GM19239 (cell line): Measurements from ENCODE around the gene CTBP2.

Source experiments
- DNase-seq: peaks from one replicate; pipeline ENCODE4 v3.0.0; 2011; ENCODE audit warnings: low spot score; ENCODE audit not compliant: insufficient read length
- FAIRE-seq: peaks from 2 replicates; lab custom pipeline; 2011; peaks lifted over from hg19 to GRCh38; lab: Jason Lieb, UNC

CTBP2 gene

DNA sequence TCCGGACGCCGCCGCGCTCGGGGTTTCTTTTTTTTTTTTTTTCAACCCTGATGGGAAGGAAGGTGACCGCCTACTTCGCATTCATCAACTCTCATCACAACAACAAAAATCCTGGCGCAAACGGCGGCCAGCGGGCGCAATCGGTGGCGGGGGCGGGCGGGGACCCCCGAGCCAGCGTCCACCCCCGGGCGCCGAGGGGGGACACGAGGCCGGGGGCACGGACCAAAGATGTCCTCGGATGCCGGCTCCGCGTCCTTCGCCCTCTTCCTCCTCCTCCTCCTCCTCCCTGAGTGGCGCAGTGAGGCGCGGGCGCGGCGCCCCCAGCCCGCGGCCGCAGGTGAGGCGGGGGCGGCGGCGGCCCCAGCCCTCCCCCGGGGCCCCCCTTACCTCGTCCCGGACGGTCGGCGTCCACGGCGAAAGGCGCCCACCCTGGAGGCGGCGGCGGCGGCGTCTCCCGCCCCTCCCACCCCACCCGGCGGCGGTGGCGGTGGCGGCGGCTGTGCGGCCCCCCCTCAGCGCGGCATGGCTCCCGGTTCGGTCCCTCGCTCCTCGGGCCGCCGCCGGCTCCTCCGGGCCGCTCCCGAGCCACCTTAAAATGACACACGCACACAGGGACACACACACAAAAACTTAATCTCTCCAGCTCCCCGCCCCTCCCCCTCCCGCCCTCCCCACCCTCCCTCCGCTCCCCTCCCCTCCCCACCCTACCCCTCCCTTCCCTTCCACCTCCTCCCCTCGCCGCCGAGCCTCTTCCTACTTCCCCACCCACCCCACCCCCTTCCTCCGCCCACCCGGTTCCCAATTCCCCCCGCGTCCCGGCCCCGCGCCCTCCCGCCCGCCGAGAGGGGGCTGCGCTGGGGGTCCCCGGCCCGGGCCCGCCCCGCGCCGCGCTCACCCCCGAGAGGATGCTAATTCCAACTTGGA lies at the start of gene CTBP2:
CTBP2 (minus strand) TSS at position 632 of the 924 bp plus-strand sequence.
- DNase-seq (no peak), FAIRE-seq (no peak)

DNA sequence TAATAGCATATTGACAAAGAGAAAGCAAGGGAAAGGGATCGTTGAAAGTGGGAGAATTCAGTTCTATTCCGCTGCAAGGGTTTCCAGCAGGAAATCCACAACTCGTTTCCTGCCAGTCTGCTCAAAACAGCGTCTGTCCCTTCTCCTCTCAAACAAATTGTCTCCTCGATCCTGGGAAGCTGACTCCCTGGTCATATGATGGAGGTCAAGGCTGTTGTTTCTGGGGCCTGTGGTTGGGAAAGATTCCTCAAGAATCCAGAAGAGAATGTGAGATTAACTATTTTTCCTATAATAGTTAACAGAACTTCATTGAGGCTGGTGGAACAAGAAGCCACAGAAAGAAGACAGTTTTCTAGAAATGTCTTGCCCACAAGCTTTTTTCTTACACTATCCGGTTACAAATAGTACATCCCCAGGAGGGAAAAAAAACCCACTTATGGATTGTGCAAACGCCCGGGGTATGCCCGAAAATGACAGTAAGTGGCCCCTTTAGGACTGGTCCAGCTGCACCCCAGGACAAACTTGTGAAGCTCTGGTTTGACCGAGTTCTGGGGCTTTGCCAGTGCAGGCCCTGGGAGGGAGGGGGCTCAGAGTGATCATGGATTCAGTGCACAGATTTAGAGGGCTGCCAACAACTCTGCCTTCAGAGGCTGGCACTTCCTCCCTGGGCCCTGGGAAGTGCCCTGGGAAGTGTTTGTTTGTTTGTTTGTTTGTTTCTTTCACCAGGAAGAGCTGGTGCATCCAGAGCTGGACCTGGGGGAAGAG lies 49.4 kb upstream of the CTBP2 start:
- DNase-seq (no peak), FAIRE-seq (no peak)

DNA sequence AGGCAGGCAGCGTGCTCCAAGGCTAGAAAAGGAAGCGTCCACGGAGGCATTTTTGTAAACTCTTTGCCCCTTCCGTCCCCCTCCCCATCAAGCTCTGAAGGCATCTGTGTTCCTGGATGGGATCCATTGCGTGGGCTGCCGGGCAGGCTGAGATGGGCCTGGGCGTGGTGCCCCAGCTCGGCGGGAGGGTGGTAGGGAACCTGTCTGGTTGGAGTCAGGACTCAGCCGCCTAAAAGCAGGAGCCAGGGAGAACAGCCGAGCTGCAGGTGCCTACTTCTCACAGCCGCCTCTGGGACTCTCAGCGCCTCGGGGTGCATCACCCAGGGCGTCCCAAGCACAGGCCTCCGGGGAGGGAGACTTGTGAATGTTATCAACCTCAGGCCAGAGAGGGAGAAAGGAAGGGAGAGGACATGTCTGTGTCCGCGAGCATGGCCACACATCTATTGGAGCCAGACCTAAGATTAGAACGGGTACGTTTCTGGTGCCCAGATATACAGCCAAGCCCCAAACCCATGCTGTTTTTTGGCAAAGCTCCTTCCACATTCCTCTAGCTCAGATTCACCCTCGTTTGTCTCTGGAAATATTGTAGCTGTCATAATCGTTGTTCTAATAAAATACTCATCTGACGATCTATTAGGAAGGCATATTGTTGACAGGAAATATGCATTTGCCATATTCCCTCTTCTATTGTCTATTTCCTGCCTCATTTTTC lies 48.6 kb upstream of the CTBP2 start:
- no peak for DNase-seq
- FAIRE-seq = no peak

DNA sequence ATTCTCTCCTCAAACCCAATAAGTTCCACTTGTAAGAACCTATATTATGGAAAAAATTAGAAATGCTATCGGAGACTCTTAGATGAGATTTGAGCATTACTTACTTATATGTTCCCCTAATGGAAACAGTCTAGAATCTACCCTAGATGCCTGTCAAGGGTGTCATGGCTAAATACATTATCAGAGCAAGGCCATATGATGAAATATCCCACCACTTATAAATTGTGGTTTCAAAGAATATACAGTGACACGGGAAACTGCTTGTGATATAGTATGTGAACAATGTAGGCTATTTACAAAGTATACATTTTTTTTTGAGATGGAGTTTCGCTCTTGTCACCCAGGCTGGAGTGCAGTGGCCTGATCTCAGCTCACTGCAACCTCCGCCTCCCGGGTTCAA lies 46.3 kb upstream of the CTBP2 start:
- FAIRE-seq (no peak), DNase-seq (no peak)

DNA sequence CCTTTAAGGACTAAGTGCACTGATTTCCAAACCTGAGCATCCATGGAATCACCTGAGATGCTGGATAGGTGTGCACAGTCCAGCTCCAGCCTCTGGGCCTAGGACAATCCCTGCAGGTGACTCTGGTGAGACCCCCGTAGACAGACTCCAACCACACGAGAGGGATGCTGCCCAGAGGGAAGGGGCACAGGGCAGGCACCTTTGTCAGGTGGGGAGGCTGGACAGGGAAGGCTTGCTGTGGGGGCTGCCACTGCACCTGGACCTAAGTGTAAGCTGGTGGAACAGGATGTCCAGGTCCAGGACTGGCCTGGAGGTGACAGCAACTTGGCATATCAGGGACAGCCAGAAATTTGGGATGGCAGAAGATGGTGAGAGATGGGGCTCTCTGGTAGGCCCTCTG lies 45.1 kb upstream of the CTBP2 start:
- FAIRE-seq (no peak), DNase-seq (no peak)

DNA sequence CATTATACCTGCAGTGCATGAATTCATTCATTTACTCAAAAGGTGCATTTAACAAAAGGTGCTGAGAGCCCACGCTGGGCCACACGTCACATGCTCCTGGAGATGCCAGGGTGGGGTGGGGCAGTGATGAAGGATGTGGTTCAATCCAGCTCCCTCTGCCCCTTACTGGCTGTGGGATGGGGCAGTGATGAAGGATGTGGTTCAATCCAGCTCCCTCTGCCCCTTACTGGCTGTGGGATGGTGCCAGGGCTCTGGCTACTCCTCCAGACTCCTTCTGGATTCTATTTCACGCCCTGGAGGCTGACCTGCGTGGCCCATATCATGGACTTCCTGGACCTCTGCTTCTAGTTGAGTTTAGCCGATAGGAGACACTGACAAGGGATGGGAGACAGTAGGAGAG lies 44.0 kb upstream of the CTBP2 start:
- no peak for DNase-seq
- no peak for FAIRE-seq

DNA sequence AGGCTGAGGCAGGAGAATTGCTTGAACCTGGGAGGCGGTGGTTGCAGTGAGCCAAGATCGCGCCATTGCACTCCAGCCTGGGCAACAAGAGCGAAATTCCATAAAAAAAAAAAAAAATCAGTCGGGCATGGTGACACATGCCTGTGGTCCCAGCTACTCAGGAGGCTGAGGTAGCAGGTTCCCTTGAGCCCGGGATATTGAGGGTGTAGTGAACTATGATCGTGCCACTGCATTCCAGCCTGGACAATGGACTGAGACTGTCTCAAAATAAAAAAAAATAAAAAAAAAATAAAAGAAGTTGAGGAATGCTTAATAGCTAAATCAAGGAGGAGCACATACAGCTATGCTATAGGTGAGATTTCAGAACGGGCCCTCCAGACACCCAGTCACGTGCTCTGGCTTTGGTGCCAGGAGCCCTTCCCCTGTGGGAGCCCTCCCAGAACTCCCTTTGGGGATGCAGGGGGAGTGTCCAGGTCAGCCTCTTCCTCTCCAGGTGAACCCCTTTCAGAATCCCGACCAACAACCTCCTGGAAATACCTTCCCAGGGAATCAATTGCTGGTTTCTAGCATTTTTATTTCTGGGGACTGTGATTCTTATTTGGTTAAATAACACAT lies 42.9 kb upstream of the CTBP2 start:
- DNase-seq (no peak), FAIRE-seq (no peak)

DNA sequence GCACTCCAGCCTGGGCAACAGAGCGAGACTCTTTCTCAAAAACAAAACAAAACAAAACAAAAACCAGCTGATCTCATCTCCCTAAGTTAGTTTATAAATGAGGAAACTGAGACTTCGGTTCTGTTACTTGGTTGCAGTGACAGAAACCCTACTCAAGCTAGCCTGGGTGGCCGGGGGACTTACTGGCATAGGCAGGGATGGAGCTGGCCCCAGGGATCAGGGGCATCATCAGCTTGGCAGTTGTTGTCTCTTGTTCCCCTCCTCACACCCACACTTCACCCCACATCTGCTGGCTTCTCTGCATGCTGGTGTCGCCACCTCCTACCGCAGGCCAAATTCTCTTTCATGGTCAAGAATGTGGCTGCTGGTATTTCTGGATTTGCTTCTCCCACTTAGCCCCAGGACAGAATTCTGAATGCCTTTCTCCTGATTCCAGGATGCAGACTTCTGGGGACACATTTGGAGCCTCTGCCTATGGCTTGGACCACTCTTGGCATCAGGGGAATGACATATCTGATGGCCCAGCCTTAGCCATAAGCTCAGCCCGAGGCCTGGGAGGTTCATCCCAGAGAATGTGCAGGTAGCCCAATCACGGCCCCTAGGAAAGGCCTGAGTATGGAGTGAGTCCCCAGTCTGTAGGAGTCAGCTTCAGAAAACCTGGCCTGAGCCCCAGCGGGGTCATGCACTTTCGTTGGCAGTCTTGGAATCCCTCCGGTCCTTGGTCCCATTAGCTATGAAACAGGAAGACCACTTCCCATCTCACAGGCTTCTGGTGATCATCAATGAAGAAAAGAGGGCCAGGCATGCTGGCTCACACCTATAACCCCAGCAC lies 41.6 kb upstream of the CTBP2 start:
- DNase-seq (no peak), FAIRE-seq (no peak)

DNA sequence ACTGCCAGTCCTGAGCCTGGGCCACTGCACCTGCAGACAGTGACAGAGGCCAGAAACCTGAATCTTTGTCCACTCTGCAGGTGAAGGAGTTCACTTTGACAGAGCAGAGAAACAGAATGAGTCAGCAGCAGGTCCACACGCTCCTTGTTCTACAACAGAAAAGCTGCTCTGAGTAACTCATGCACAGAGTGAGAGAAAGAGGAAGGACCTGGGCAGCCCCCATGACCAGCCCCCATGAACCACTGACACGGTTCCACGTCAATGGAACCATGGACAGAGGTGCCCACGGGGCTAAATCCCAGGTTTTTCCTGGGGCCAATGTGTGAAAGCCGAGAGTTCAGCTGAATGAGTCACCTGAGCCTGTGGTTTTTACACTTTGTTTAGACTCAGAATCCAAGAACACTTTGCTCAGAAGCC lies 40.8 kb upstream of the CTBP2 start:
- DNase-seq = no peak
- FAIRE-seq = no peak

DNA sequence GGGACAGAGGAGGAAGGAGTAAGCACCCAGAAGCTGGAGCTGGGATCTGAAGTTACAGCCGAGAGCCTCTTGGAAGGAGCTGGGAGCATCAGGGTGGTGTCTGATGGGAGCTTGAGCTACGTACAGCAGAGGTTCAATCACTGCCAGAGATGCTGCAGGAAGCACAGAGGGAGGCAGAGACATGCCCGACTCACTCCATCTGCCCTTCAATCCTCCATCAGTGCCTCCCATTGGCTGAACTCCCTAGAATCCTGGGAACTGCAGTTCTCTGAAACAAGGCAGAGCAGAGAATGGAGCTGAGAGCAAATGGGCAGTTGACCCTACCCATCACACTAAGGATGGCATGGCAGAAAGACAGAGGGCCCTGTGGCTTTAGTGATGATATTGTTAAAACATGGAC lies 40.0 kb upstream of the CTBP2 start:
- DNase-seq = no peak
- FAIRE-seq = no peak

DNA sequence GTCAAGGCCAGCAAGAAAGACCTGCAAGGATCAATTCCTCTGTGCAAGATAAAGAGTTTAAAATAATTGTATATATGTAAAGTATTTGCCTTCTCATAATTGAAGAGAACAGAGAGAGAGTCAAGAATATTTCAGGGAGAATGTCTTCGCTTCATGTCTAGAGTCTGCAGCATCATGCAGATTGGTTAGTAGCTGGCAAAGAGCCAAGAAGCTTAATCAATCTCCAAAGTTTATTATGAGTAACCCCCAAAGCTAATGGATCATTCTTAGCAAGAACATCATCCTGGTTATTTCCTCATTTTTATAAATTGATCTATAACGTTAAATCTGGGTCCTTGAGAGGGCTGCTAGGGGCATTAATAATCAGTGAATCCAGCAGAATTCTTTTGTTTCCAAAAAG lies 38.9 kb upstream of the CTBP2 start:
- no peak for DNase-seq
- FAIRE-seq = no peak

DNA sequence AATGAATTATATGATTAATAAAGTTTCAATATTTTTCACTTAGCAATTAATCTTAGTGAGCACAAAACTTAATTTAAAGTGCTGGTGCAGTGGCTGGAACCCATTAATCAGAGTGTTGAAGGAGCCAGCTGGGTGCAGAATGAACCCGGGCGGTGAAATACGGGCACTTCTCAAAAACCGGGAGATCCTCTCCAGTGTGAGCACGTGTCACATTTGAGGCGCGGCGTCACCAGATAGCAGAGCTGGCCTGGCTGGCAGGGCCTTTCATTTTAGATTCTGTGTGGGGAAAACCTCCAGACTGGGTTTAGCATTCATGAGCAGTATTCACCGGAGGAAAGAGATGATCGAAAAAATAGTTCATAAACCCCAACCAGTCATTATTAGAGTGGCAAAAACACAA lies 34.5 kb upstream of the CTBP2 start:
- FAIRE-seq = no peak
- no peak for DNase-seq

DNA sequence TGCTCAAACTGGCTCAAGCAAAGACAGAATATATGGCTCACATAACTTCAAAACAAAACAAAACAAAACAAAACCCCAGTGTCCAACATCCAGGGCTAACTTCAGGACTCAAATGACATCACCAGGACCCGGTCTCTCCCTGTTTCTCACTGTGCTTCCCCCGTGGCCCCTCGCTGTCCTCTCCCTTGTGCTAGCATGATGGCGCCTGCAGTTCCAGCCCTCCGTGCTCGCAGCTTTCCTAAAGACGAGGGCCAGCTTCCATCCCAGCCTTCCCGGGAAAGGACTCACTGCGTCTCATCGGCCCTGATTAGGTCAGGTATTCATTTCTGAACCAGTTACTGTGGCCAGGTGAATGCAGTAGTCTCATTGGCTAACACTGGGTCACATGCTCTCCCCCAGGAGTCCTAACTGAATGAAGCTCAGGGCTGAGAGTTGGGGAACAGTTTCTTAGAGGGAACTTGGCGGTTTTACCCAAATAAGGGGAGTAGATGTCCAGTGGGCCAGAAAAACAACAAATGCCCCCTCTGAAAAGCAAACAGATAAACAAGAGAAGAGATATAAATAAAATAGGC lies 33.0 kb upstream of the CTBP2 start:
- FAIRE-seq (no peak), DNase-seq (no peak)

DNA sequence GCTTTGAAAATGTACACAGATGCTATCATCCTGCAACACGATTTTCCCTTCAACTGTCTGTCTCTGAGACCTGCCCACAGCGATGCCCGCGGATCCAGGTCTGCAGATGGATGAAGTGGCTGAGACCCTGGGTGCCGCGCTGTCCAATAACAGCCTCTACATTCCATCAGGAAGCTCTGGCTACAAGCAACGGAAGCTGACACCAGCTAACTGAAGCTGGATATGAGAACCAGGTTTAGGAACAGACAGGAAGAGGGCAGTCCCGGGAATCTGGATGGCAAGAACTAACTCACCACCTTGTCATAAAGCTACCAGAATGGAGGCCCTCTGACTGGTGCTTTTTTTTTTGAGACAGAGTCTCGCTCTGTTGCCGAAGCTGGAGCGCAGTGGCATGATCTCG lies 32.3 kb upstream of the CTBP2 start:
- FAIRE-seq = no peak
- no peak for DNase-seq

DNA sequence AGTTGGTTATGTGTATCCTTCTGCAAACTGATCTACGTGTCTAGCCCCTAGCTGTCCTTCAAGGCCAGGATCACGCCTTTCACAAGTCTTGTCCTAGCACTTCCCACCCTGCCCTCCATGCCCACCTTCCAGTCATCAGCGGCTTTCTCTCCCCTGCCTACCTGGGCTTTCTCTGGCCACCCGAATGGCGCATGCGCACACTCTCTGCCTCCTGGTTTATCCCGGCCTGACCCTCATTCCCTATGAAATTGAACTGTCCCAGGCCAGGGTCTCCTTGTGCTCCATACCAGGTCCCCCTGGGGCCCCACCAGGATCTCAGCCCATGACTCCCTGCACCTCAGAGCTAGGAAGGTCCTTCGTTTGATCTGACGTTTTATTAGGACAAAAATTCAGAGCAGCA lies 31.6 kb upstream of the CTBP2 start:
- FAIRE-seq (no peak), DNase-seq (no peak)

DNA sequence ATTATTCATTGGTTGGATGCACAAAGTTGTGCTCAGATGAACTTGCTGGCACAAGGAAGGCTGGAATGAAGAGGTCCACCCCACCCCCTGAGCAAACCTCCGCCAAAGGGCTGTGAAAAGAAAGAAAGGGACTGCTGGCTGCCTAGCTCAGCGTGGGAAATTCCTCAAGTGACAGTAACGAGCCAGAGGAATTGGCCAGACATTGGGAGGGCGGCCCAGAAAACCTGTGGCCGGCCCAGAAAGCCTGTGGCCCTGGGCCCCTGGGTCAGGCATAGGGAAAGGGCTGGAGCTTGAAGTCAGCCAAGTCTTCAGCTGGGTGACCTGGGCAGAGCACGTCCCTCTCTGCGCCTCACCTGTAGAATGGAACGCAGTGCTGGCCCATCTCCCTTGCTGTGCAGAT lies 30.6 kb upstream of the CTBP2 start:
- no peak for DNase-seq
- FAIRE-seq = no peak

DNA sequence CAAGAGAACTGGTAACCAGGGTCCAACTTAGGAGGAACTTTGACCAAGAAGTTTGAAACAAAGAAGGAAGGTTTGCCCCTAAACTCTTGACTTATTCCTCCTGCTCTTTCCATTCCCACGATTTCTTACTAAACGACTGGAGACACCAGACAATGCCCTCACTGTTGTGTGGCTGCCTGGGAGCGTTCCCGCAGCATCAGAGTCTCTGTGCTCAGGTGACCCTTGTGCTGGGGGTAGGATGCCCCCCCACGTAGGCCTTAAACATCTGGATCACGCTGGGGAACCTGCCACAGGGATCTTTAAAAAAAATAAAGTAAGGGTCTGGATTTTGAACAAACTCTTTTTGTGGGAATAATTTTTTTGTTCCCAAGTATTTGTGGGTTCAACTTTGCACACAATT lies 30.1 kb upstream of the CTBP2 start:
- FAIRE-seq (no peak), DNase-seq (no peak)

DNA sequence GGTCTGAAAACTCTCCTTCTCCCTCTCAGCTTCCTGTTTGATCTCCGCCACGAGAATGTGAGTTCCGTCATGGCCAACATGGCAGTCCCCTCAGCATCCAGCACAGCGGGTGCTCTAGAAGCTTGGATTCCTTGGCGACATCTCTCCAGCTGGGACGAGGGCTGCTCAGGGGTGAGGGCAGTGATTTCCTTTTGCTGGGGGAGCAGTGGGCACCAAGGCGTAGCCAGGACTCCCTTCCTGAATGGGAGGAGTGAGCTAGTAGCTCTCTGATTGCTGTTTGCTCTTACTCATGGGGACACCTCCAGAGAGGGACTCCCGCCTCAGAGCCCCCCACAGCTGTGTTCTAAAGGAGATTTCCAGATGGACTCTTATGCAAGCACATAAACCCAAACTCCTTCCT lies 28.8 kb upstream of the CTBP2 start:
- FAIRE-seq = no peak

More for the DNA sequence above, 28.8 kb upstream of the CTBP2 start:
- no peak for DNase-seq
